ENCODE measurements around the gene XRCC5. TPM values are rescaled to one million over a fixed set of nuclear protein-coding genes. Genes with fewer than 3 reads are reported as not detected.
A peak's percentile ranks its signal among the peaks of the same experiment; 100 is the strongest.

The XRCC5 gene
- total RNA-seq (ENCODE audit: low replicate concordance): 585 and 807 TPM in 2 replicates

DNA sequence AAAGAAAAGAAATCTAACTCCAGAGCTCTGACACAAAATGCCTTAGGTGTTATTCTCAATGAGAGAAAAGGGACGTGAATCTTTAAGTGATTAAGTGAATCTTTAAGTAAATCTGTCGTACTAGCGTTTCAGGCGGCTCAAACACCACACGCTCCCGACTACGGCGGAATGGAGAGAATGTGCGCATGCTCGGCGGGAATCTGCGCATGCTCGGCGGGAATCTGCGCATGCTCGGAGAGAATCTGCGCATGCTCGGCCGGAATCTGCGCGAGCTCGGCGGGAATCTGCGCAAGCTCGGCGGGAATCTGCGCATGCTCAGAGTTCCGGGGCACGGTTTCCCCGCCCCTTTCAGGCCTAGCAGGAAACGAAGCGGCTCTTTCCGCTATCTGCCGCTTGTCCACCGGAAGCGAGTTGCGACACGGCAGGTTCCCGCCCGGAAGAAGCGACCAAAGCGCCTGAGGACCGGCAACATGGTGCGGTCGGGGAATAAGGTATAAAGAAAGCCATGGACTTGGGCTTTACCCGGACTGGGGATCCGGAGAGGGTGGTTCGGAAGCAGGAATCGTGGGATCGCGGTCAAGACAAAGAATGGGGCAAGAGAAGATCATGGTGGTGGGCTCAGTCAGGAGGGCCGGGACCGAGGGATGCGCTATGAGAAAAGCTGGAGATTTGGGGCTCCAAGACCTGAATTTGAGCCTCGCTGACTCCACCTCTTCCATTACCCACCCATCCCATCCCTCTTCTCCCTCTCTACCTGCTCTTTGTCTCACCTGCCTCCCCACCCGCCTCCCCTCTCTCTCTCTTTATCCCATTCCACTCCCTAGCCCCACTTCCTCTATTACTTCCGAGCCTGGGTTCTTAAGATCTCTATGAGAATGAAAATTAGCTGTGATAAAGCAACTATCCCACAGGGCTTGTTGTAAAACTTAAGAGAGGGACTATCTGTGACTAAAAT is at the start of gene XRCC5:
TSS of gene XRCC5 (plus strand) at position 382 of the 955 bp plus-strand sequence. CDS start at position 471, 89 bp downstream.
- H3K4me3 Mint-ChIP-seq: peak within 1 kb of the TSS; percentile 99
- peaks cover 5% of the 10 kb centered on the region for H3K27me3 Mint-ChIP-seq (ENCODE audit: insufficient read depth, low read depth)
- Histone ChIP-seq H3K4me1 (peaks cover 52% of the 10 kb centered on the region), H3K27me3 (no peaks in the 10 kb centered on the region), H4K20me1 (ENCODE audit: low read depth) (peaks cover 40% of the 10 kb centered on the region), H3K9ac (peak within 1 kb of the TSS; percentile 91), H3K36me3 (peaks cover 24% of the 10 kb centered on the region), H2AFZ (replicated peaks) (peak within 1 kb of the TSS; percentile 69), H3F3A (ENCODE audit: low read depth) (peaks cover 59% of the 10 kb centered on the region), H3K27ac (peak within 1 kb of the TSS; percentile 88), H3K4me3 (peak within 1 kb of the TSS; percentile 93), H3K4me2 (peak within 1 kb of the TSS; percentile 92), H3K9me3 (ENCODE audit: low read depth) (no peaks in the 10 kb centered on the region), H3K79me2 (ENCODE audit: low read depth) (peaks cover 48% of the 10 kb centered on the region)
- peak; percentile 98 for DNase-seq (ENCODE audit: low spot score)
- H3K36me3 Mint-ChIP-seq: peaks cover 16% of the 10 kb centered on the region
- H3K9me3 Mint-ChIP-seq: no peaks in the 10 kb centered on the region
- H3K27ac Mint-ChIP-seq: peak within 1 kb of the TSS; percentile 98
- peaks cover 50% of the 10 kb centered on the region for H3K4me1 Mint-ChIP-seq
- TF ChIP-seq, protein P1, sequence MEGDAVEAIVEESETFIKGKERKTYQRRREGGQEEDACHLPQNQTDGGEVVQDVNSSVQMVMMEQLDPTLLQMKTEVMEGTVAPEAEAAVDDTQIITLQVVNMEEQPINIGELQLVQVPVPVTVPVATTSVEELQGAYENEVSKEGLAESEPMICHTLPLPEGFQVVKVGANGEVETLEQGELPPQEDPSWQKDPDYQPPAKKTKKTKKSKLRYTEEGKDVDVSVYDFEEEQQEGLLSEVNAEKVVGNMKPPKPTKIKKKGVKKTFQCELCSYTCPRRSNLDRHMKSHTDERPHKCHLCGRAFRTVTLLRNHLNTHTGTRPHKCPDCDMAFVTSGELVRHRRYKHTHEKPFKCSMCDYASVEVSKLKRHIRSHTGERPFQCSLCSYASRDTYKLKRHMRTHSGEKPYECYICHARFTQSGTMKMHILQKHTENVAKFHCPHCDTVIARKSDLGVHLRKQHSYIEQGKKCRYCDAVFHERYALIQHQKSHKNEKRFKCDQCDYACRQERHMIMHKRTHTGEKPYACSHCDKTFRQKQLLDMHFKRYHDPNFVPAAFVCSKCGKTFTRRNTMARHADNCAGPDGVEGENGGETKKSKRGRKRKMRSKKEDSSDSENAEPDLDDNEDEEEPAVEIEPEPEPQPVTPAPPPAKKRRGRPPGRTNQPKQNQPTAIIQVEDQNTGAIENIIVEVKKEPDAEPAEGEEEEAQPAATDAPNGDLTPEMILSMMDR (IDR thresholded peaks at IDR 0.05): no peak
- peak; percentile 28 for TF ChIP-seq EZH2 (IDR thresholded peaks at IDR 0.05)

DNA sequence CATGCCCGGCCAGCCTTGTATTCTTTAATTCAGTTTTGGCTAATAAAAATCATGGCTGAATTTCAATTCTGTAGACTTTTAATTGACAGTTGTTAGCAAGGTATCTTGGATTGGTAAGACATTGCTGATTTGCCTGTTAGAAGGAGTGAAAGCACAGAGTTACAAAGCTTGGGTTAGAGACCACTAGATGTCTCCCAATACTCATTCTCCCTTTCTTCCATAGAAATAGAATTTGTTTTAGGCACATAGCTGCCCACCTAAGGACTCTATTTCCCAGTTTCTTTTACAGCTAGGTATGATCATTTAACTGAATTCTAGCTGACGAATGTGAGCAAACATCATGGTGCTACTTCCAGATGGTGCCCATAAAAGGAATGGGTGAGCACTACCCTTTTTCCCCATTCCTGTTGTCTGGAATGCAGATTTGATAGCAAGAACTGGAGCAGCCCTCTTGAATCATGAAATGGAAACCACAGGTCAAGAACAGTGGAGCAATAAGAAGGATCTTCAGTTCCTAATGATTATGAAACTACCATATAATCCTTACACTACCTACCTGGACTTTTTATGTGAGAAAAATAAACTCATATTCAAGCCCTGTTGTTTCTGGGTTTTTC is 45.0 kb upstream of the XRCC5 start:
- peak; percentile 18 for DNase-seq (ENCODE audit: low spot score)
- no peaks in the 10 kb centered on the region for H3K4me1 Mint-ChIP-seq
- no peak overlapping the region for H3K27ac Mint-ChIP-seq

DNA sequence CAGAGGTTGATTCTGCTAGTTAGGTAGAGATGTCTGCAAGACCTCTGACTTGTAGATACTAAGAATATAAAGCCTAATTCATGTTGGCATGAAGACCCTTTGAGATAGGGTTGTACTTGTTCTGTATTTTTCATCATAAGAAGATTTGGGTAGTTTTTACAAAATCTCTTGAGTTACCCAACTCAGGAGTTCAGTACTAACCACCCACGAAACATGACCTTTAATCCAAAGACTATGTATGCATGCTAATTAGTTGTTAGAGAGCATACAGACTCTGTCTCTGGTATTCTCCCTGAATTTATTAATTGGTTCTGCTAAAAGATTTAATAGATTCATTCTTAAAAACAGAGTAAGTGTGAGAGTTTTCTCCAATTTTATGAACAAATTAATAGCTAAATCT is 44.5 kb upstream of the XRCC5 start:
- H3K79me2 ChIP-seq (ENCODE audit: low read depth): no peaks in the 10 kb centered on the region
- Mint-ChIP-seq H3K9me3 (no peaks in the 10 kb centered on the region), H3K4me1 (no peaks in the 10 kb centered on the region), H3K27me3 (ENCODE audit: insufficient read depth, low read depth) (no peaks in the 10 kb centered on the region), H3K27ac (no peak overlapping the region), H3K4me3 (no peak overlapping the region), H3K36me3 (peaks cover 12% of the 10 kb centered on the region)
- H3K27me3 ChIP-seq: no peaks in the 10 kb centered on the region
- H3K4me1 ChIP-seq: no peaks in the 10 kb centered on the region
- no peak overlapping the region for H3K4me2 ChIP-seq
- H2AFZ ChIP-seq (replicated peaks): no peak overlapping the region
- H3K4me3 ChIP-seq: no peak overlapping the region
- TF ChIP-seq EZH2 (IDR thresholded peaks at IDR 0.05) (no peak), EZH2phosphoT487 (IDR thresholded peaks at IDR 0.05) (no peak)
- TF ChIP-seq, protein P1 (IDR thresholded peaks at IDR 0.05): no peak
- DNase-seq (ENCODE audit: low spot score): no peak
- no peaks in the 10 kb centered on the region for H3F3A ChIP-seq (ENCODE audit: low read depth)
- H3K27ac ChIP-seq: no peak overlapping the region
- no peaks in the 10 kb centered on the region for H4K20me1 ChIP-seq (ENCODE audit: low read depth)
- H3K9me3 ChIP-seq (ENCODE audit: low read depth): no peaks in the 10 kb centered on the region
- peaks cover 5% of the 10 kb centered on the region for H3K36me3 ChIP-seq
- no peak overlapping the region for H3K9ac ChIP-seq

More for the DNA sequence above, 45.0 kb upstream of the XRCC5 start:
- no peaks in the 10 kb centered on the region for H3K9me3 Mint-ChIP-seq
- Histone ChIP-seq H3K27me3 (no peaks in the 10 kb centered on the region), H3K4me1 (no peaks in the 10 kb centered on the region), H3K9ac (no peak overlapping the region), H3K4me3 (no peak overlapping the region), H4K20me1 (ENCODE audit: low read depth) (no peaks in the 10 kb centered on the region), H3K36me3 (peaks cover 10% of the 10 kb centered on the region), H3K79me2 (ENCODE audit: low read depth) (no peaks in the 10 kb centered on the region), H3K27ac (no peak overlapping the region), H3K4me2 (no peak overlapping the region), H3F3A (ENCODE audit: low read depth) (no peaks in the 10 kb centered on the region), H3K9me3 (ENCODE audit: low read depth) (no peaks in the 10 kb centered on the region), H2AFZ (replicated peaks) (no peak overlapping the region)
- H3K36me3 Mint-ChIP-seq: peaks cover 9% of the 10 kb centered on the region
- TF ChIP-seq, protein P1 (IDR thresholded peaks at IDR 0.05): peak; percentile 47
- no peak for TF ChIP-seq EZH2 (IDR thresholded peaks at IDR 0.05)
- no peaks in the 10 kb centered on the region for H3K27me3 Mint-ChIP-seq (ENCODE audit: insufficient read depth, low read depth)
- H3K4me3 Mint-ChIP-seq: no peak overlapping the region

All from neural progenitor cell (in vitro differentiated cells).